Activated CD8-positive, alpha-beta memory T cell treated with anti-CD3 and anti-CD28 coated beads for 36 hours (primary cell): ENCODE results near the gene NDRG3. TPM values are rescaled to one million over a fixed set of nuclear protein-coding genes. Genes with fewer than 3 reads are reported as not detected.

Source experiments
- CTCF ChIA-PET: fragments of 350-600 bp; sonication (Branson Sonifier 250); formaldehyde crosslinking; loops from one replicate; lab custom pipeline; 2021; ENCODE audit warnings: antibody characterized with exemption; lab: Charles Lee
- POLR2A ChIA-PET: fragments of 350-600 bp; sonication (Branson Sonifier 250); formaldehyde crosslinking; loops from one replicate; lab custom pipeline; 2021; ENCODE audit warnings: antibody characterized with exemption; lab: Charles Lee
- total RNA-seq, 2 experiments: library from RNA; stranded (reverse); gene quantifications; one replicate each; pipeline ENCODE4 v1.2.3, GENCODE V29; 2021

NDRG3 gene
- 10 to 100 TPM; 17.4 to 18.3 TPM for total RNA-seq

- CTCF ChIA-PET, result interaction anchor here (0.7 to 1.8 kb wide), 4 partner anchors 9 to 102 kb away, joined by 3 to 4 read pairs (median 4); no protein-coding TSS in a partner anchor
Observed at GRCh38 chr20:36745927-36746659, at the start of gene NDRG3. Gene NDRG3, minus strand, starts transcription at chr20:36746090. Its CDS starts 24,355 bp downstream, at chr20:36721735.

GRCh38 chr20:36794116-36794474, 48.2 kb upstream of the NDRG3 start:
- ChIA-PET CTCF (no interaction called here), POLR2A (interaction anchor here (0.6 kb wide), 1 partner anchor 81 kb away, joined by 3 read pairs; no protein-coding TSS in a partner anchor)

More at GRCh38 chr20:36745927-36746659, at the start of gene NDRG3:
- POLR2A ChIA-PET, result interaction anchor here (0.5 to 0.8 kb wide), 3 partner anchors 104 to 1362 kb away, joined by 3 to 4 read pairs (median 3); partner anchors contain the start of gene AAR2

GRCh38 chr20:36793294-36794115, 47.6 kb upstream of the NDRG3 start:
- ChIA-PET POLR2A (no interaction called here), CTCF (no interaction called here)

GRCh38 chr20:36792422-36792821, 46.5 kb upstream of the NDRG3 start:
- ChIA-PET CTCF (interaction anchor here (1.0 kb wide), 1 partner anchor 18 kb away, joined by 3 read pairs; the partner anchor contains the start of gene DSN1), POLR2A (no interaction called here)

GRCh38 chr20:36791862-36792261, 46.0 kb upstream of the NDRG3 start:
- POLR2A ChIA-PET, result no interaction called here
- CTCF ChIA-PET, result interaction anchor here (1.0 to 1.5 kb wide), 2 partner anchors 17 to 18 kb away, joined by 3 to 7 read pairs; partner anchors contain the start of gene DSN1

GRCh38 chr20:36786663-36787062, 40.8 kb upstream of the NDRG3 start:
- CTCF ChIA-PET, result interaction anchor here (1.1 kb wide), 1 partner anchor 13 kb away, joined by 4 read pairs; the partner anchor contains the start of gene DSN1
- POLR2A ChIA-PET, result no interaction called here

- POLR2A ChIA-PET, result no interaction called here
- CTCF ChIA-PET, result interaction anchor here (1.1 kb wide), 1 partner anchor 12 kb away, joined by 4 read pairs; the partner anchor contains the start of gene DSN1
Observed at GRCh38 chr20:36786246-36786645, 40.4 kb upstream of the NDRG3 start.

- ChIA-PET CTCF (no interaction called here), POLR2A (no interaction called here)
Observed at GRCh38 chr20:36785308-36785707, 39.4 kb upstream of the NDRG3 start.

GRCh38 chr20:36784900-36785299, 39.0 kb upstream of the NDRG3 start:
- ChIA-PET POLR2A (no interaction called here), CTCF (no interaction called here)

- ChIA-PET CTCF (interaction anchor here (0.6 kb wide), 1 partner anchor 105 kb away, joined by 3 read pairs; no protein-coding TSS in a partner anchor), POLR2A (no interaction called here)
Observed at GRCh38 chr20:36784116-36784515, 38.2 kb upstream of the NDRG3 start.

GRCh38 chr20:36779656-36780025, 33.8 kb upstream of the NDRG3 start:
- ChIA-PET POLR2A (no interaction called here), CTCF (no interaction called here)

- CTCF ChIA-PET, result no interaction called here
- POLR2A ChIA-PET, result no interaction called here
Observed at GRCh38 chr20:36778831-36779655, 33.2 kb upstream of the NDRG3 start.

GRCh38 chr20:36777576-36777975, 31.7 kb upstream of the NDRG3 start:
- CTCF ChIA-PET, result interaction anchor here (1.5 kb wide), 1 partner anchor 31 kb away, joined by 6 read pairs; no protein-coding TSS in a partner anchor
- POLR2A ChIA-PET, result no interaction called here

- POLR2A ChIA-PET, result no interaction called here
- CTCF ChIA-PET, result interaction anchor here (0.5 to 1.5 kb wide), 4 partner anchors 32 to 240 kb away, joined by 3 to 6 read pairs (median 3); no protein-coding TSS in a partner anchor
Observed at GRCh38 chr20:36777167-36777566, 31.3 kb upstream of the NDRG3 start.

GRCh38 chr20:36775826-36776225, 29.9 kb upstream of the NDRG3 start:
- CTCF ChIA-PET, result no interaction called here
- POLR2A ChIA-PET, result no interaction called here

- ChIA-PET CTCF (interaction anchor here (1.7 to 1.8 kb wide), 2 partner anchors 25 to 33 kb away, joined by 4 to 9 read pairs; no protein-coding TSS in a partner anchor), POLR2A (no interaction called here)
Observed at GRCh38 chr20:36775196-36775595, 29.3 kb upstream of the NDRG3 start.

GRCh38 chr20:36773597-36774390, 27.9 kb upstream of the NDRG3 start, which contains the start of gene DSN1:
Gene DSN1, minus strand, starts transcription at chr20:36773763. Its CDS starts 2,305 bp downstream, at chr20:36771458.
- ChIA-PET POLR2A (interaction anchor here (0.6 to 1.3 kb wide), 3 partner anchors 19 to 1030 kb away, joined by 3 to 5 read pairs (median 4); no protein-coding TSS in a partner anchor), CTCF (interaction anchor here (0.7 to 2.0 kb wide), 14 partner anchors 12 to 180 kb away, joined by 3 to 9 read pairs (median 4); partner anchors contain the start of gene SLA2)
